Measurements from ENCODE around the gene ZNF394.

Gene ZNF394

GRCh38 chr7:99449326-99449725 is 50.8 kb downstream of the ZNF394 start:
- no peak for DNase-seq (ENCODE audit: low spot score)

DNA sequence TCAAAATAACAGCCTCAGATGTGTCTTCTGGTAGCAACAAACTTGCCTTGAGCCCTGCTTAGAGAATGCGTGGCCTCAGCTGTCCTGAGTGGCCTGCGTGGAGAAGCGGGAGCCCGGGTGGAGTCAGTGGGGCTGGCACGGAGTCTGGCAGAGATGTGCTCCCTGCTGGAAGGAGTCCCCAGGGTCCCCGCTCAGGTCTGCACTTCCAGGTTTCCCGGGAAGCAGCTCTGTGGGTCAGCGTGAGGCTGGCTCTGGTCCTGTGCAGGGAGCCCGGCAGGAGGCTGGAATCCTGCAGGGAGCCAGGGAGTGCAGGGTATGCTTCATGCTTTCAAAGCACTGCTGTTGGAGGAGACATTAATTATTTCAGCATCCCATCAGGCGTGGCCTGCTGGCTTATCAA is 51.2 kb downstream of the ZNF394 start:
- DNase-seq (ENCODE audit: low spot score), result no peak

DNA sequence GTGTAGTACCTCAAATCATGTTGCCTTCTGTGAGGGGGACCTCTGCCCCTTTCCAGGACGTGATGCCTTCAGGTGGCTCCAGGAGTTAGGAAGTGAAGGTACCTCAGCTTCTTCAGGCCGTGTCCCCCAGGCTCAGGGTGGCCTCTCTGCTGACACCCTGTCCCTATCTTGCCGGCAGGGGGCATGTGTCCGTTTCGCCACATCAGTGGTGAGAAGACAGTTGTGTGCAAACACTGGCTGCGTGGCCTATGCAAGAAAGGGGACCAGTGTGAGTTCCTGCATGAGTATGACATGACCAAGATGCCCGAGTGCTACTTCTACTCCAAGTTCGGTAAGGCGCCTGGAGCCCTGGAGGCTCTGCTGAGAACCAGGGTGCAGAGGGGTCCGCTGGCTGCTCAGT is 52.1 kb downstream of the ZNF394 start:
- DNase-seq (ENCODE audit: low spot score), result no peak

DNA sequence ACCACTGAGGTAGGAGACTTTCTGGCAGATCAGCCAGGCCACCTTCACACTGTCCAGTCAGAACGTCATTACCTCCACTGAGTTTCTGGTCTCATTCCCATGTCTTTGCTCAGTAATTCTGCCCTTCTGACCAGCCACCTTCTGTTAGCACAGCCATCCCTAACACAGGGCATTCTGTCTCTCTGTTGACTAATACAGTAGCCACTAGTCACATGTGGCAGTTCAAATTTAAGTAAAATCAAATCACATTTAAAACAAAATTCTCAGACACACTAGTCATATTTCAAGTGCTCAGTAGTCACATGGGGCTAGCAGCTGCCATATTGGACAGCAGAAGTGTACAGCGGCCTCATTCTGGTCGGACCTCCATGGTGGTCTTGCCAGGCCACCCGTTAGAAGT is 54.0 kb downstream of the ZNF394 start:
- DNase-seq (ENCODE audit: low spot score), result no peak

All from pons (tissue), 1 donor.